Activated CD8-positive, alpha-beta memory T cell treated with anti-CD3 and anti-CD28 coated beads, Interleukin-2, amount 50 U/mL, for 48 hours (primary cell): ENCODE measurements around the gene CXorf65.

ENCODE experiments used
- DNase-seq: peaks from one replicate; pipeline ENCODE4 v3.0.0-alpha.2; 2020

CXorf65 gene

GRCh38 chrX:71060127-71060526 is 46.4 kb downstream of the CXorf65 start:
- DNase-seq = no peak

GRCh38 chrX:71057848-71058530 is 48.6 kb downstream of the CXorf65 start:
- DNase-seq = no peak

GRCh38 chrX:71056867-71057266 is 49.7 kb downstream of the CXorf65 start:
- DNase-seq = no peak
